Lung (tissue), 12 donors: Measurements from ENCODE around the gene SPINT1. TPM values are rescaled to one million over a fixed set of nuclear protein-coding genes. Genes with fewer than 3 reads are reported as not detected.

Experiments used
- ATAC-seq: fragments of 200-7000 bp; cut with Tn5 transposase; one replicate; pipeline ENCODE4 v1.9.1; 2020; ENCODE audit warnings: moderate number of reproducible peaks; ENCODE audit not compliant: insufficient read depth, low FRiP score
- DNase-seq, 3 donors: peaks; one replicate each; pipeline ENCODE4 v3.0.0-alpha.2; 2013 to 2017
- H3K27ac ChIP-seq, 2 donors: one replicate each; pipeline ENCODE4 v1.5.1; 2013; ENCODE audit warnings: mild to moderate bottlenecking in 2 of 2, moderate library complexity in 2 of 2, control low read depth in 1 of 2, inconsistent platforms in 1 of 2, low read depth in 1 of 2, low read length in 1 of 2
- H3K27me3 ChIP-seq, 3 donors: one replicate each; pipeline ENCODE4 v1.5.1; 2013; ENCODE audit warnings: low read length in 2 of 3; ENCODE audit not compliant: control insufficient read depth in 3 of 3, insufficient read depth in 3 of 3
- H3K36me3 ChIP-seq, 4 donors: one replicate each; pipeline ENCODE4 v1.5.1; 2013; ENCODE audit warnings: low read length in 4 of 4, mild to moderate bottlenecking in 1 of 4, moderate library complexity in 1 of 4; ENCODE audit not compliant: control insufficient read depth in 4 of 4, insufficient read depth in 4 of 4
- H3K4me1 ChIP-seq, 5 donors: one replicate each; pipeline ENCODE4 v1.5.1; 2013; ENCODE audit warnings: low read length in 5 of 5, mild to moderate bottlenecking in 2 of 5, moderate library complexity in 1 of 5; ENCODE audit not compliant: control insufficient read depth in 5 of 5, insufficient read depth in 5 of 5
- H3K4me3 ChIP-seq: one replicate; pipeline ENCODE4 v1.5.1; 2013; ENCODE audit warnings: mild to moderate bottlenecking, control low read depth, moderate library complexity
- H3K9ac ChIP-seq, 2 donors: one replicate each; pipeline ENCODE4 v1.5.1; 2013; ENCODE audit warnings: low read length in 2 of 2, control low read depth in 1 of 2; ENCODE audit not compliant: insufficient read depth in 1 of 2
- H3K9me3 ChIP-seq, 4 donors: one replicate each; pipeline ENCODE4 v1.5.1; 2013; ENCODE audit warnings: low read length in 3 of 4, mild to moderate bottlenecking in 1 of 4, moderate library complexity in 1 of 4; ENCODE audit not compliant: control insufficient read depth in 4 of 4, insufficient read depth in 3 of 4
- WGBS, 2 donors: extraction: QIAGEN DNeasy Blood & Tissue Kit; methylation state at CpG; one replicate each; pipeline ENCODE4 v1.1.7; 2013; 5-methylcytosine and 5-hydroxymethylcytosine counted together
- polyA plus RNA-seq, 2 donors: library from polyadenylated mRNA; stranded (reverse); fragments of 200-250 nt; gene quantifications; one replicate each; pipeline ENCODE4 v1.2.1, GENCODE V29; 2013
- total RNA-seq, 2 donors: library from RNA; depleted of rRNA in 1 of 2; stranded (reverse); fragments of >200 nt in 1 of 2; gene quantifications; one replicate each; pipeline ENCODE4 v1.2.1, GENCODE V29; 2014 to 2021
- TF ChIP-seq, protein P1 (sequence below): IDR thresholded peaks from 2 replicates; pipeline ENCODE4 v1.5.1; 2012; ENCODE audit warnings: mild to moderate bottlenecking; ENCODE audit errors: control extremely low read depth, extremely low read depth
- donor health status: control.
- donor health status: control.
- donor health status: Bipolar disorder and iron deficiency.
- donor health status: healthy.
- donor health status: DM: yes; HTN: yes; CAD: no.

The SPINT1 gene
- total and polyA plus RNA-seq, 4 donors, result 47.1 to 136 (median 99.9) TPM

DNA sequence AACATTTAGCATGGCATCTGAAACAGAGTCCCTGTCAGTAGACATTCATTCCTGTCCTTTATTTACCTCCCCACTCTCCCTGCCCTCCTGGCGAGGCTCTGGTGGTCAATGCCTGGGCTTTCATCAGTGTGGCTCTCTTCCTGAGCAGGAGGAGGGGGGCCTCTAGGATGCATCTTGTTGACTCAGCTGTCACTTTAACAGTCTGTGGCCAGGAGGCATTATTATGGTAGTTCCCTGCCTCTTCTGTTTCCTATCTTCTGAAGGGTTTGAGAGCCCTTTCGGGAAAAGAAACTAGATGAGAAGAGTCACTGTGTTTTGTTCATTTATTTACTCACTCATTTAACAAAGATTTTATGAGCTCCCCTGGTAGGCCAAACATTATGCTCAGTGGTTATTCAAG is 13.0 kb upstream of the SPINT1 start:
- peaks cover 0 to 2% (median 0%) of the 10 kb centered on the region in 5 donors for H3K4me1 ChIP-seq
- 81 to 85% methylated on average over 2 of the region's 2 CpGs for WGBS, 2 donors
- H3K27me3 ChIP-seq, result no peaks in the 10 kb centered on the region
- TF ChIP-seq, protein P1, sequence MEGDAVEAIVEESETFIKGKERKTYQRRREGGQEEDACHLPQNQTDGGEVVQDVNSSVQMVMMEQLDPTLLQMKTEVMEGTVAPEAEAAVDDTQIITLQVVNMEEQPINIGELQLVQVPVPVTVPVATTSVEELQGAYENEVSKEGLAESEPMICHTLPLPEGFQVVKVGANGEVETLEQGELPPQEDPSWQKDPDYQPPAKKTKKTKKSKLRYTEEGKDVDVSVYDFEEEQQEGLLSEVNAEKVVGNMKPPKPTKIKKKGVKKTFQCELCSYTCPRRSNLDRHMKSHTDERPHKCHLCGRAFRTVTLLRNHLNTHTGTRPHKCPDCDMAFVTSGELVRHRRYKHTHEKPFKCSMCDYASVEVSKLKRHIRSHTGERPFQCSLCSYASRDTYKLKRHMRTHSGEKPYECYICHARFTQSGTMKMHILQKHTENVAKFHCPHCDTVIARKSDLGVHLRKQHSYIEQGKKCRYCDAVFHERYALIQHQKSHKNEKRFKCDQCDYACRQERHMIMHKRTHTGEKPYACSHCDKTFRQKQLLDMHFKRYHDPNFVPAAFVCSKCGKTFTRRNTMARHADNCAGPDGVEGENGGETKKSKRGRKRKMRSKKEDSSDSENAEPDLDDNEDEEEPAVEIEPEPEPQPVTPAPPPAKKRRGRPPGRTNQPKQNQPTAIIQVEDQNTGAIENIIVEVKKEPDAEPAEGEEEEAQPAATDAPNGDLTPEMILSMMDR, result no peak
- DNase-seq (no peak), ATAC-seq (no peak)
- no peak overlapping the region for H3K9ac ChIP-seq
- H3K27ac ChIP-seq, result no peak overlapping the region
- no peak overlapping the region for H3K4me3 ChIP-seq
- H3K36me3 ChIP-seq, result no peaks in the 10 kb centered on the region
- no peaks in the 10 kb centered on the region for H3K9me3 ChIP-seq

DNA sequence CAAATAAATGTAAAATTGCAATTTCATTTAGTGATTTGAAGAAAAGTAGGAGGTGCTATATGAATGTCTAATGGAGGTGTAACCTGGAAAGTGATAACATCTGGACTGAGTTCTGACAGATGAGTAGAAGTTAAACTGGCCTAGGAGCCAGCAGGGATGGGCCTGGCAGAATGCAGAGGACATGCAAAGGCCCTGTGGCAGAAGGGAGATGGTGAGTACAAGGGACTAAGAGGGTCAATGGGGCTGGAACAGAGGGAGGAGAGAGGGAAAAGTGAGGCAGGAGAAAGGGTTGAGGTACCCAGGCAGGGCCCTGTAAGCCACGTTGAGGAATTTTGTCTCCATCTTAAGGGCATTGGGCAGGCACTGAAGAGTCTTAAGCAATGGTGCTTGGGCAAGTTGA is 12.0 kb upstream of the SPINT1 start:
- H3K9me3 ChIP-seq, result no peaks in the 10 kb centered on the region
- ATAC-seq (no peak), DNase-seq (no peak)
- H3K9ac ChIP-seq, result no peak overlapping the region
- no peak overlapping the region for H3K27ac ChIP-seq
- H3K36me3 ChIP-seq, result no peaks in the 10 kb centered on the region
- no peaks in the 10 kb centered on the region for H3K4me1 ChIP-seq
- H3K4me3 ChIP-seq, result no peak overlapping the region
- WGBS, 2 donors, result 78 to 100% methylated on average over 1 of the region's 1 CpG
- H3K27me3 ChIP-seq, result no peaks in the 10 kb centered on the region
- TF ChIP-seq, protein P1, result no peak

DNA sequence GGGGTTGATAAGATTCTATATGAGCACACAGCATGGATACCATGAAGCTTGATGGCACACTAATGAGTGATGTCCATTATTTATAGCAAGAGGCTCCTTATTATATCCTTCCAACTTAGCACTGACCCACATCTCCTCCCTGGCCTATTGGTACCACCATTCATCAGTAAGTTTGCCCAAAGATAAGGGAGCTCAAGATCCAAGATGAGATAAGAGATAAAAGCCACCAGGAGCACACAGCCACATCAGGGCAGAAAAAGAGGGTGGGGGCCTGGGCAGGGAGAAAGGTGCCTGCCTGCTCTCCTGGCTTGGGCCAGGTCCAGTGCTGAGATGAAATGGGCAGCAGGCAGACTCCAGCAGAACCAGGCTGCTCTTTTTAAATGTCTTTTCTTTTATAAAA is 10.9 kb upstream of the SPINT1 start:
- H3K4me3 ChIP-seq, result no peak overlapping the region
- H3K27me3 ChIP-seq, result no peaks in the 10 kb centered on the region
- DNase-seq (no peak), ATAC-seq (no peak)
- no peak overlapping the region for H3K27ac ChIP-seq
- TF ChIP-seq, protein P1, result no peak
- H3K36me3 ChIP-seq, result no peaks in the 10 kb centered on the region
- no peak overlapping the region for H3K9ac ChIP-seq
- H3K9me3 ChIP-seq, result no peaks in the 10 kb centered on the region
- H3K4me1 ChIP-seq, result no peaks in the 10 kb centered on the region

DNA sequence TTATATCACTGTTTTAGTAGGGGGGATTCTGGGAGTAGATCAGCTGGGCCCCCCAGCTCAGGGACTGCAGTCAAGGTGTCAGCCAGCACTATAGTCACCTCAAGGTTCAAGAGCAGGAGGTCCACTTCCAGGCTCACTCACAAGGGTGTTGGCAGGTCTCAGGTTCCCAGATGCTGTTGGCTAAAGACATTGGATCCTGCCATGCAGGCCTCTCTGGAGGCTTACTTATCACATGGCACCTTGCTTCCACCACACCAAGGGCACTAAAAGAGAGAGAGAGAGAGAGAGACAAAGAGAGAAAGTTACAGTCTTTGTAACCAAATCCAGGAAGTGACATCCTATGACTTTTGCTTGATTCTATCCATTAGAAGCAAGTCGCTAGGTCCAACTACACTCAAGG is 7.8 kb upstream of the SPINT1 start:
- H3K27me3 ChIP-seq, result no peaks in the 10 kb centered on the region
- no peaks in the 10 kb centered on the region for H3K36me3 ChIP-seq
- no peak for ATAC-seq
- H3K9ac ChIP-seq, result no peak overlapping the region
- no peak overlapping the region for H3K4me3 ChIP-seq
- TF ChIP-seq, protein P1, result no peak
- no peaks in the 10 kb centered on the region for H3K9me3 ChIP-seq
- DNase-seq, result no peak
- no peaks in the 10 kb centered on the region for H3K4me1 ChIP-seq
- no peak overlapping the region for H3K27ac ChIP-seq
- WGBS, 2 donors, result 95 to 100% methylated on average over 1 of the region's 1 CpG
